Hindlimb muscle (tissue), 1 donor: ENCODE measurements around the gene WDR90. TPM values are rescaled to one million over a fixed set of nuclear protein-coding genes. Genes with fewer than 3 reads are reported as not detected.

Experiments
- DNase-seq: peaks from one replicate; pipeline ENCODE4 v3.0.0-alpha.2; 2013
- polyA plus RNA-seq: library from polyadenylated mRNA; unstranded; fragments of 120-200 nt; gene quantifications from one replicate; pipeline ENCODE4 v1.2.1, GENCODE V29; 2013; ENCODE audit not compliant: insufficient read length

The WDR90 gene
- polyA plus RNA-seq, 1 donor, result 16.9 TPM

- no peak for DNase-seq
Observed at GRCh38 chr16:692356-693108, 43.4 kb downstream of the WDR90 start.

GRCh38 chr16:693364-693763, 44.2 kb downstream of the WDR90 start:
- no peak for DNase-seq

GRCh38 chr16:693766-694165, 44.6 kb downstream of the WDR90 start:
- DNase-seq, result no peak

- no peak for DNase-seq
Observed at GRCh38 chr16:694187-694862, 45.2 kb downstream of the WDR90 start.

GRCh38 chr16:694863-695354, 45.7 kb downstream of the WDR90 start:
- DNase-seq, result no peak

GRCh38 chr16:695355-696089, 46.4 kb downstream of the WDR90 start:
- no peak for DNase-seq

DNA sequence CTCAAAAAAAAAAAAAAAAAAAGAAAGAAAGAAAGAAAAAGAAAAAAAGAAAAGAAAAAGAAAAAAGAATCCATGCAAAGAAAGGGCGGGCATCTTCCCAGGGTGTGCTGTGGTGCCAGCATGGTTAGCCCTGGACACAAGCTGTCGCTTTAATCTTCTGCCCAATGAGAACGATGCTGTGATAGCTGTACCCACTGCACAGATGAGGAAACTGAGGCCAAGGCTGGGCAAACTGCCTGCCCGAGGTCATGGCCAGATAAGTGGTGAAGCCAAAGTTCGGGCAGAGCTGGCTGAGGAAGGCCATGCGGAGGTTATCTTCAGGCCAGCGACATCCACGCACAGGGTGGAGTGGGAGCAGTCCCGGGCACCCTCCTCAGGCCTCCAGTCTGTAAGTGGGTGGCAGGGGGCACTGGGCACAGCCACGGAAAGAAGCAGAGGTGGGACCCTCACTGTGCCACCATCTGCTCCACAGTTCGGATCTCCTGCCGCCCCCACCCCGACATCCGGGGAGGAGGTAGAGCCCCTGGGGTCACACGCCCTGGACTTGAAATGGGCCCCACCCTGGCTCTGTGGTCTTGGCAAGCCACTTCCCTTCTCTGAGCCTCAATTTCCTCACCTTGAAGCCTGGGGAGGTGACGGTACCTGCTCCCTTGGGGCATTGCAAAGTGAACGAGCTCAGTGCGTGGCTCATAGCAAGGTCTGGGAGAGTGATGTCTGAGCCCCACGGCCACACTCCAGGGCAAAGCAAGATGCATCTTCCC, 49.9 kb downstream of the WDR90 start:
- no peak for DNase-seq

DNA sequence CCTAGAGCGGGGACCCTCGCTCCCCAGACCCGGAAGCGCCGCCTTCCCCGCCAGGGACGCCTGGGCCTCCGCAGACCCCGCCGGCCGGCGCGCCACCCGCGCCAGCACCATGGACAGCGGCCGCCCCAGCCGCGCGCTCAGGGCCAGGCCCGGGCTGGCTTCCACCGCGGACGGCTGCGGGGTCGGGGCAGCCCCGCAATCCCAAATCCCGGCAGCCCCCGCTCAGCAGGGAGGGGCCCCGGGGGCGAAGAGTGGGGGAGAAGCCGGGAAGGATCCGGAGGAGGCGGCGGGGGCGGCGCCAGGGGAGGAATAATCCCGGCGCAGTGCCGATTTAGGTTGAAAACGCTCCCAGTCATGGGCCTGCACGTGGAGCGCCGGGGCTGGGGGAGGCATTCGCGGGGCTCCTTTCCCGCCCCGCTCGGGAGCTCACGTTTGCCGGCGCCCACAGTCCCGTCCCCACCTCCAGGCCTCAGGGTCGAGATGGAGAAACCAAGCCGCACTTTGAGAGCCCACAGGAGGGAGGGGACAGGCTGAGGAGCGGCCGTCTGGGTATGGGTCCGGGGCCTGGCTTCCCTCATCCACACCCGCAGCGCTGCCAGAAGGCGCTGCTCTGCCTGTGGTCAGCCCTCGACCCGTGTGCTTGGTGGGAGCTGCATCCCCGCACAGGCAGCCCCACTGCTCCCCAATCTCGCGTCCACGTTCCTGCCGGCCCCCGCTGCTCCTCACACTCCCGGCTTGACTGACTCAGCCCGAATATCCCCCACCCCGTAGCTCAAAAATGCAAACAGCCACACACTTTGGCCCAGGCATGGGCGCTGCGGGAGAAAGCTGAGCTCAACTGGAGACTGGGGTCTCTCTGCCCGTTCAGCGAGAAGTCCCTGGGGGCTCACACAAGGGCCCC, 51.8 kb downstream of the WDR90 start:
- no peak for DNase-seq

DNA sequence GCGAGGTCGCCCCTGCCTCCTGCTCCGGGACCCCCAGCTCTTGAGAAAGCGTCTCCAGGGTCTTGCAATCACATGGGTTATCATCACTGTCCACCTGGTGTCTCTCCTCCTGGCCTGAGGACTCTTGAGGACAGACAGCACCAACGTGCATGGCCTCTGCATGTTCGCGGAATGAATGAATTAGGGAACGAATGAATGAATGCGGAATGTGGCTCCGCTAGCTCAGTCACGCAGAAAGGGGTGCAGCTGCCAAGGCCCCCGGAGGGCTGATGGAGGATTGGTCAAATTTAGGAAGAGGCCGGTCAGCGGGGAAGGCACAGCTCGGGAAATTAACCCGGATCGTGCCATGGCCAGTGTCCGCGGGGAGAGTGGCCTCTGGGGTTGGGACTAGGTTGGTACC, 53.2 kb downstream of the WDR90 start:
- no peak for DNase-seq

- DNase-seq, result no peak
Observed at GRCh38 chr16:703406-703805, 54.2 kb downstream of the WDR90 start.

DNA sequence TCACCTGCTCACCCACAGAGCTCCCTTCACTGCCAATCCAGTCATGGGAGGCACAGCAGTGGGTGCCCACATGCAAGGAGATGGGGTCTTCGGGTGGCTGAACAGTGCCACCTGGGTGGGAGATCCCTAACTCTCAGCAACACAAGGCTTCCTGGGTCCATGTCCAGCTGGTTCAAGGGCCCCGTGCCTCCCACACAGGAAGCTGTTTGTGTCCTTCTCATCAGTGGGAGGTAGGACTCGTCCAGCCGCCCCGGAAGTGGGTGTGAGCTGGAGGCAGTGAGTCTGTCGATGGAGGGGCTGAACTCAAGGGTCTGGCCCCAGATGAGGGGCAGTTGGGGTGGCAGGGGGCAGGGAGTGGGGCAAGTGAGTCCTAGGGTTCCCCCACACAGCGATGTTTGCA, 54.9 kb downstream of the WDR90 start:
- DNase-seq, result no peak

DNA sequence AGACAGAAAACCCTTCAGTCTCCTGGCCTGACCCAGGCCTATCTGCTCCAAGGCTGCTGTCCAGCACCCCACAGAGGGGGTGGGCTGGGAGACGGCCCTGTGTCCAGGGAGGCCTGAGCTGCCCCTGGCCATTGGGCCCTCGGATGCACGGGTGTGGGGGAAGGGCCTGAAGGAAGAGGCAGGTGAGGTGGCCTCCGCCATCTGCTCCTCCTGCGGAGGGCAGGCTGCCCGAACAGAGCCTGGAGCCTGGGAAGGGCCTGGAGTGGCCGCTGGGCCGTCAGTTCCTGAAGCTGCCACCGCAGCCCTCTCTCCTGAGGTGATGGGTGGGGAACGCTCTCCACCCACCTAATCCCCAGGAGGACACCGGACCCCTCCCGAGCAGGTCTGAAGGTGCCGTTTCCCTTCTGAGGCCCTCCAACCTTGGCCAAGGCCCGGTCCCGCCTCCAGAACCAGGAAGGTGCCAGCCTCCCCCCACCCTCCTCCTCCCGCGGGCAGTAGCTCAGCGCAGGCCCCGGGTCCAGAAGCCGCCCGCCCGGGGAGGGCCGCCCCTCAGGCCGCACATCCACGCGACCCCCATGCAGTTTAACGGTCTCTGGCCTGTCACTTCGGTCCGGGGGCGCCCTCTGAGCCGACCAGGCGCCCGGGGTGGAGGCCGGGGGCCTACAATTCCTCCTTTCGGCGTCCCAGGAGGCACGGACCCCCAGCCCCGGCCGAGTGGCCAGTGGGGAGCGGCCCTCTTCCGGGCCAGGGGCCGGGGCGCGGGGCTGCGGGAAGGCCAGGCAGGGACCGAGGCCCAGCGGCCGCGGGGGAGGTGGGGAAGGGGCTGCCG, 55.6 kb downstream of the WDR90 start:
- DNase-seq, result no peak

DNA sequence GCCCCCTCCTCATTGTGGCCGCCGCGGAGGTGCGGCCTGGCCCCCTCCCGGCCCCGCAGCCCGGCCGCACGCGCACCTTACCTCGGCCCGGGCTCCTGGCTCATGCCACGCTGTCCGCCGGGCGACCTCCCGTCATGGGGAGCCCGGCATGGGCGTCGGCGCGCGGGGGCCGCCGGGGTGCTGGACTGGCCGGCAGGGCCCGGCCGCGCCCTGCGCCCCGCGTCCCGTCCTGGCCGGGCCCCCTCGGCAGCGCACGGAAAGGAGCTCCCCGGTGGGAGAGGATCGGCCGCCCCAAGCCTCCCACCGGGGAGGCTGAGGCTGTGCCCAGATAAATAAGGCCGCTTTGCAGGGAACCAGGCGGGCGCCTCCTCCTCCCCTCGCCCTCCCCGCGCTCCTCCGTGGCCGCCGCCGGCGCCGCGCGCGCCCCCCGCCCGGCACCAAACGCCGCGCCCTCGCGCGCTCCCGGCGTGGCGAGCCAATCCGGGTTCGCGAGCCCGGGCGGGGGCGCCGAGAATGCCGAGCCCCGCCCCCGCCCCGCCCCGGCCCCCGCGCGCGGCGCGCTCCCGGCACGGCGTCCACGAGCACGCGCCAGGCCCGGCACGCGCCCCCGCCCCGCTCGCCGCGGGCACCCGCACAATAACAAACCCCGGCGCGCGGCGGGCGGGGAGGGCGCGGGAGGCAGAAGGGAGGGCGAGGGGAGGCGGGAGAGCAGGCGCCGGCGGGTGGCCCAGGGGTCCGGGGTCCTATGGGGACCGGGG, 56.4 kb downstream of the WDR90 start, which contains the start of gene FBXL16:
FBXL16 (minus strand) TSS at position 371 of the 758 bp plus-strand sequence. CDS start 8,396 bp downstream, outside the sequence.
- DNase-seq, result no peak

- no peak for DNase-seq
Observed at GRCh38 chr16:706189-707061, 57.3 kb downstream of the WDR90 start.

- DNase-seq, result no peak
Observed at GRCh38 chr16:707062-707538, 57.9 kb downstream of the WDR90 start.

DNA sequence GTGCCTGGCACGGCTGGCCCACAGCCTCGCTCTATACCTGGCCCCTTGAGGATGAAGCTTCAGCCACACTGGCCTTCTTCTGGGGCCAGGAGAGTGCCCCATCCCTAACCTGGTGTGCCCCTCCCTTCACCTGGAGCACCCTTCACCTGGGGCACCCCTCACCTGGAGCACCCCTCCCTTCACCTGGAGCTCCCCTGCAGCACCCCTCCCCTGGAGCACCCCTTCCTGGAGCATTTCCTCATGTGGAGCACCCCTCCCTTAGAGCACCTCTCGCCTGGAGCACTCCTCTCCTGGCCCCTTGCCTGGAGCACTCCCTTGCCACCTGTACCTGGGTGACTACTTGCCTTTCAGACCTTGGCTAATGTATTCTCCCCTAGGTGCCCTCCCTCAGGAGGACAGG, 58.9 kb downstream of the WDR90 start:
- DNase-seq, result no peak

GRCh38 chr16:708959-709358, 59.8 kb downstream of the WDR90 start:
- no peak for DNase-seq
